ENCODE measurements around the gene MRPL52. TPM values are rescaled to one million over a fixed set of nuclear protein-coding genes. Genes with fewer than 3 reads are reported as not detected.

MRPL52 gene
- total and polyA plus RNA-seq, 2 of the 13 experiments (the other 11 are each of a cell fraction or from before 2014, with no cell fraction given): 118 to 329 TPM

DNA sequence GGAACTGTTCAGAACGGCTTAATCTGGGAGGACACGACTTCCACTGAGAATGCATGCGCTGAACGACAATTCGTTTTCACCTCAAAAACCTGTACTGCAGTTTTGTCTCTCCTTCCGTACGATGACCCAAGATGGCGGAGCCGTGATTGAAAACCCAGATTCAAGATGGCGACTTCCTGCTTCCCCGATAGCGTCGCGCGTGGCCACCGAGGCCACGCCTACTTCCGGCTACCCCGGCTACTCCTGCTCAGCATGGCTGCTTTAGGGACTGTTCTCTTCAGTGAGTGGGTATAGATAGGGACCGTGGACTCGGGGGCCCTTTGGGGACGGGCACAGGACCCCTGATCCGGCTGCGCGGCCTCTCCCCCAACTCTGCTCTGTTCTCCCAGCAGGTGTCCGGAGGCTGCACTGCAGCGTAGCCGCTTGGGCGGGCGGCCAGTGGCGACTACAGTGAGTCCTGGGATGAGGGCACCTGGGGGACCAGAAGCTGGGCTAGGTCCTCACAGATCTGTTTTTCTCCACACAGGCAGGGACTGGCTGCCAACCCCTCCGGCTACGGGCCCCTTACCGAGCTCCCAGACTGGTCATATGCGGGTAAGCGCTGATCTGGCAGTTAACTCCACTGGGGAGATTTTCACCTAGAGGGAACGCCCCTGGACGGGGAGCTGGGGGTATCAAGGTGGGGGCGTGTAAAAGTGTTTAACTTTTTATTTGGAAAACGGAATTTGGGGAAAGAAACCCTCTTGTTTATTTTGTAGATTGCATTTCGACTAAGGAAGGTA lies at the start of gene MRPL52 (continued):
- TF ChIP-seq, protein P1, sequence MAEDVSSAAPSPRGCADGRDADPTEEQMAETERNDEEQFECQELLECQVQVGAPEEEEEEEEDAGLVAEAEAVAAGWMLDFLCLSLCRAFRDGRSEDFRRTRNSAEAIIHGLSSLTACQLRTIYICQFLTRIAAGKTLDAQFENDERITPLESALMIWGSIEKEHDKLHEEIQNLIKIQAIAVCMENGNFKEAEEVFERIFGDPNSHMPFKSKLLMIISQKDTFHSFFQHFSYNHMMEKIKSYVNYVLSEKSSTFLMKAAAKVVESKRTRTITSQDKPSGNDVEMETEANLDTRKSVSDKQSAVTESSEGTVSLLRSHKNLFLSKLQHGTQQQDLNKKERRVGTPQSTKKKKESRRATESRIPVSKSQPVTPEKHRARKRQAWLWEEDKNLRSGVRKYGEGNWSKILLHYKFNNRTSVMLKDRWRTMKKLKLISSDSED (CRISPR knock-in tag; IDR thresholded peaks at IDR 0.05): no peak
- TF ChIP-seq, protein P2, sequence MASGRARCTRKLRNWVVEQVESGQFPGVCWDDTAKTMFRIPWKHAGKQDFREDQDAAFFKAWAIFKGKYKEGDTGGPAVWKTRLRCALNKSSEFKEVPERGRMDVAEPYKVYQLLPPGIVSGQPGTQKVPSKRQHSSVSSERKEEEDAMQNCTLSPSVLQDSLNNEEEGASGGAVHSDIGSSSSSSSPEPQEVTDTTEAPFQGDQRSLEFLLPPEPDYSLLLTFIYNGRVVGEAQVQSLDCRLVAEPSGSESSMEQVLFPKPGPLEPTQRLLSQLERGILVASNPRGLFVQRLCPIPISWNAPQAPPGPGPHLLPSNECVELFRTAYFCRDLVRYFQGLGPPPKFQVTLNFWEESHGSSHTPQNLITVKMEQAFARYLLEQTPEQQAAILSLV (CRISPR knock-in tag; IDR thresholded peaks at IDR 0.05; ENCODE audit: borderline replicate concordance): peak; percentile 70; the same call in 1 of the 2 replicates
- TF ChIP-seq RARA (CRISPR knock-in tag; IDR thresholded peaks at IDR 0.05): no peak
- peak; percentile 88; the same call in 1 of the 2 replicates for TF ChIP-seq SSRP1 (CRISPR knock-in tag; IDR thresholded peaks at IDR 0.05)
- TF ChIP-seq MTF1 (CRISPR knock-in tag; IDR thresholded peaks at IDR 0.05): no peak; the same call in 1 of the 2 replicates
- TF ChIP-seq ZNF24 (IDR thresholded peaks at IDR 0.05): no peak
- TF ChIP-seq, protein P3, sequence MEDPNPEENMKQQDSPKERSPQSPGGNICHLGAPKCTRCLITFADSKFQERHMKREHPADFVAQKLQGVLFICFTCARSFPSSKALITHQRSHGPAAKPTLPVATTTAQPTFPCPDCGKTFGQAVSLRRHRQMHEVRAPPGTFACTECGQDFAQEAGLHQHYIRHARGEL (CRISPR knock-in tag; IDR thresholded peaks at IDR 0.05): no peak
- TF ChIP-seq ZNF567 (CRISPR knock-in tag; IDR thresholded peaks at IDR 0.05; ENCODE audit: borderline replicate concordance): peak; percentile 63; the same call in 1 of the 2 replicates
- TF ChIP-seq, protein P4, sequence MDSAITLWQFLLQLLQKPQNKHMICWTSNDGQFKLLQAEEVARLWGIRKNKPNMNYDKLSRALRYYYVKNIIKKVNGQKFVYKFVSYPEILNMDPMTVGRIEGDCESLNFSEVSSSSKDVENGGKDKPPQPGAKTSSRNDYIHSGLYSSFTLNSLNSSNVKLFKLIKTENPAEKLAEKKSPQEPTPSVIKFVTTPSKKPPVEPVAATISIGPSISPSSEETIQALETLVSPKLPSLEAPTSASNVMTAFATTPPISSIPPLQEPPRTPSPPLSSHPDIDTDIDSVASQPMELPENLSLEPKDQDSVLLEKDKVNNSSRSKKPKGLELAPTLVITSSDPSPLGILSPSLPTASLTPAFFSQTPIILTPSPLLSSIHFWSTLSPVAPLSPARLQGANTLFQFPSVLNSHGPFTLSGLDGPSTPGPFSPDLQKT (CRISPR knock-in tag; IDR thresholded peaks at IDR 0.05; ENCODE audit: borderline replicate concordance): no peak; the same call in 1 of the 2 replicates
- TF ChIP-seq PHF21A (CRISPR knock-in tag; IDR thresholded peaks at IDR 0.05): peak; percentile 59; the same call in 1 of the 2 replicates
- no peak for TF ChIP-seq ZNF354B (CRISPR knock-in tag; IDR thresholded peaks at IDR 0.05)
- TF ChIP-seq DNMT3B (CRISPR knock-in tag; conservative IDR thresholded peaks at IDR 0.05): 0 out of 2 replicates have a peak, but pooled peaks have one; percentile 41
- TF ChIP-seq ZMYM4 (CRISPR knock-in tag; IDR thresholded peaks at IDR 0.05): peak; percentile 79; the same call in 1 of the 2 replicates
- TF ChIP-seq, protein P5, sequence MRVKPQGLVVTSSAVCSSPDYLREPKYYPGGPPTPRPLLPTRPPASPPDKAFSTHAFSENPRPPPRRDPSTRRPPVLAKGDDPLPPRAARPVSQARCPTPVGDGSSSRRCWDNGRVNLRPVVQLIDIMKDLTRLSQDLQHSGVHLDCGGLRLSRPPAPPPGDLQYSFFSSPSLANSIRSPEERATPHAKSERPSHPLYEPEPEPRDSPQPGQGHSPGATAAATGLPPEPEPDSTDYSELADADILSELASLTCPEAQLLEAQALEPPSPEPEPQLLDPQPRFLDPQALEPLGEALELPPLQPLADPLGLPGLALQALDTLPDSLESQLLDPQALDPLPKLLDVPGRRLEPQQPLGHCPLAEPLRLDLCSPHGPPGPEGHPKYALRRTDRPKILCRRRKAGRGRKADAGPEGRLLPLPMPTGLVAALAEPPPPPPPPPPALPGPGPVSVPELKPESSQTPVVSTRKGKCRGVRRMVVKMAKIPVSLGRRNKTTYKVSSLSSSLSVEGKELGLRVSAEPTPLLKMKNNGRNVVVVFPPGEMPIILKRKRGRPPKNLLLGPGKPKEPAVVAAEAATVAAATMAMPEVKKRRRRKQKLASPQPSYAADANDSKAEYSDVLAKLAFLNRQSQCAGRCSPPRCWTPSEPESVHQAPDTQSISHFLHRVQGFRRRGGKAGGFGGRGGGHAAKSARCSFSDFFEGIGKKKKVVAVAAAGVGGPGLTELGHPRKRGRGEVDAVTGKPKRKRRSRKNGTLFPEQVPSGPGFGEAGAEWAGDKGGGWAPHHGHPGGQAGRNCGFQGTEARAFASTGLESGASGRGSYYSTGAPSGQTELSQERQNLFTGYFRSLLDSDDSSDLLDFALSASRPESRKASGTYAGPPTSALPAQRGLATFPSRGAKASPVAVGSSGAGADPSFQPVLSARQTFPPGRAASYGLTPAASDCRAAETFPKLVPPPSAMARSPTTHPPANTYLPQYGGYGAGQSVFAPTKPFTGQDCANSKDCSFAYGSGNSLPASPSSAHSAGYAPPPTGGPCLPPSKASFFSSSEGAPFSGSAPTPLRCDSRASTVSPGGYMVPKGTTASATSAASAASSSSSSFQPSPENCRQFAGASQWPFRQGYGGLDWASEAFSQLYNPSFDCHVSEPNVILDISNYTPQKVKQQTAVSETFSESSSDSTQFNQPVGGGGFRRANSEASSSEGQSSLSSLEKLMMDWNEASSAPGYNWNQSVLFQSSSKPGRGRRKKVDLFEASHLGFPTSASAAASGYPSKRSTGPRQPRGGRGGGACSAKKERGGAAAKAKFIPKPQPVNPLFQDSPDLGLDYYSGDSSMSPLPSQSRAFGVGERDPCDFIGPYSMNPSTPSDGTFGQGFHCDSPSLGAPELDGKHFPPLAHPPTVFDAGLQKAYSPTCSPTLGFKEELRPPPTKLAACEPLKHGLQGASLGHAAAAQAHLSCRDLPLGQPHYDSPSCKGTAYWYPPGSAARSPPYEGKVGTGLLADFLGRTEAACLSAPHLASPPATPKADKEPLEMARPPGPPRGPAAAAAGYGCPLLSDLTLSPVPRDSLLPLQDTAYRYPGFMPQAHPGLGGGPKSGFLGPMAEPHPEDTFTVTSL (CRISPR knock-in tag; IDR thresholded peaks at IDR 0.05; ENCODE audit: borderline replicate concordance): no peak
- TF ChIP-seq, protein P6, sequence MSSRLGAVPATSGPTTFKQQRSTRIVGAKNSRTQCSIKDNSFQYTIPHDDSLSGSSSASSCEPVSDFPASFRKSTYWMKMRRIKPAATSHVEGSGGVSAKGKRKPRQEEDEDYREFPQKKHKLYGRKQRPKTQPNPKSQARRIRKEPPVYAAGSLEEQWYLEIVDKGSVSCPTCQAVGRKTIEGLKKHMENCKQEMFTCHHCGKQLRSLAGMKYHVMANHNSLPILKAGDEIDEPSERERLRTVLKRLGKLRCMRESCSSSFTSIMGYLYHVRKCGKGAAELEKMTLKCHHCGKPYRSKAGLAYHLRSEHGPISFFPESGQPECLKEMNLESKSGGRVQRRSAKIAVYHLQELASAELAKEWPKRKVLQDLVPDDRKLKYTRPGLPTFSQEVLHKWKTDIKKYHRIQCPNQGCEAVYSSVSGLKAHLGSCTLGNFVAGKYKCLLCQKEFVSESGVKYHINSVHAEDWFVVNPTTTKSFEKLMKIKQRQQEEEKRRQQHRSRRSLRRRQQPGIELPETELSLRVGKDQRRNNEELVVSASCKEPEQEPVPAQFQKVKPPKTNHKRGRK (CRISPR knock-in tag; IDR thresholded peaks at IDR 0.05): peak; percentile 25; the same call in 1 of the 2 replicates
- TF ChIP-seq MTF2 (CRISPR knock-in tag; IDR thresholded peaks at IDR 0.05; ENCODE audit: borderline replicate concordance): no peak
- TF ChIP-seq THAP11 (CRISPR knock-in tag; IDR thresholded peaks at IDR 0.05): peak; percentile 91
- peak; percentile 89 for TF ChIP-seq ZNF598 (CRISPR knock-in tag; IDR thresholded peaks at IDR 0.05; ENCODE audit: borderline replicate concordance)

Data from HepG2 (cell line).